Upper lobe of right lung (tissue), 1 donor: ENCODE data around the gene WIPF1. TPM values are rescaled to one million over a fixed set of nuclear protein-coding genes. Genes with fewer than 3 reads are reported as not detected.

Experiments
- ATAC-seq: fragments of 200-7000 bp; cut with Tn5 transposase; one replicate; pipeline ENCODE4 v1.9.1; 2020; ENCODE audit warnings: mild to moderate bottlenecking, moderate library complexity
- DNase-seq: peaks from one replicate; pipeline ENCODE4 v3.0.0-alpha.2; 2020
- H3K27ac ChIP-seq: fragments of 200-600 bp; one replicate; pipeline ENCODE4 v1.8.0; 2022
- H3K27me3 ChIP-seq: fragments of 200-600 bp; one replicate; pipeline ENCODE4 v1.8.0; 2022; ENCODE audit warnings: mild to moderate bottlenecking
- H3K36me3 ChIP-seq: fragments of 200-600 bp; one replicate; pipeline ENCODE4 v1.8.0; 2022
- H3K4me1 ChIP-seq: fragments of 200-600 bp; one replicate; pipeline ENCODE4 v1.8.0; 2022
- H3K4me3 ChIP-seq: fragments of 200-600 bp; one replicate; pipeline ENCODE4 v1.8.0; 2022; ENCODE audit warnings: mild to moderate bottlenecking
- H3K9me3 ChIP-seq: fragments of 200-600 bp; one replicate; pipeline ENCODE4 v1.8.0; 2022
- CTCF ChIP-seq: fragments of 200-600 bp; IDR thresholded peaks from one replicate; pipeline ENCODE4 v1.8.0; 2022; ENCODE audit warnings: antibody characterized with exemption
- intact Hi-C: fragments of 100-400 bp; cut with DNase I; formaldehyde crosslinking; loops from one replicate; pipeline ENCODE4 v1.11.0; 2022
- total RNA-seq: library from RNA; stranded (reverse); fragmentation: NEBNext Ultra II Directional; extraction: Animal tissue kit (Norgen Biotek cat#: 25700); gene quantifications from one replicate; pipeline ENCODE4 v1.2.1, GENCODE V29; 2021
- donor health status: DM: no; HTN: yes; CAD: no; lungs with severe emphysema.

Gene WIPF1
- total RNA-seq, 1 donor from 2014 or later = 71.5 TPM

DNA sequence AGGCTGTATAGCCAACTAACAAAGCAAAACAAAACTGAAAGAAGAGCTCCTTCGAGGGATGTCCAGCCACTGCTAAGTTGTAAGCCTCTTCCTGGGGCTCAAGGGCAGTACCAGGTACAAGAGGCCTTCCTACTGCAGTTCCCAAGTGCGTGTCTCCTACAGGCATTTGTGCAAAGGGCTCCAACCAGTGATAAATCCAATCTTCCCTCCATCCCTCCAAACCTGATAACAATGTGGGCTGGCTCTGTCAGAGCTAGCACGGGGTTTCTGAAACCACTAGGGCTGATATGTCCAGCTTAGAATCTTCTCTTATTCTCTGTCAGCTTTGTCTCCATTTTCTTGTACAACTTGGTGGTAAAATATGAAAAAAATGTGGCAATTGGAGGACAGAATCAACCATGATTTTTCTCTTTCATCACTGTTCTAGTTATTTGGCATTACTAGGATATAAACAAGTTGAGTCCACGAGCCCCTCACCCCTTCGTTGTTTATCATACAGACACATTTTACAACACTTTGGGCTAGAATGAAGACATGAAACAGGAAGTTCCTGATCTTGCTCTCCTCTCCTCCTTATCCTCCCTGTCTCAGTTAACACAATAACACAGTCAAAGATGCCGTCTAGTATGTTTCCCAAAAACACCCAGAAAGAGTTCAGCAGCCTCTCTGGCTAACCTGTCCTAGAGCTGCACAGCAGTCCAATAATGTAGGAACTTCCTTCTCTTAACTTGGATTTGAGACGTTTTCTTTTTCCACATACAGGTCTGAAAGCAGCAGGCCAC, 35.4 kb upstream of the WIPF1 start:
- ATAC-seq (peak; percentile 44), DNase-seq (no peak)
- no peaks in the 10 kb centered on the region for H3K27me3 ChIP-seq
- no peak for TF ChIP-seq CTCF
- H3K27ac ChIP-seq = peak overlapping the region; percentile 82
- no peaks in the 10 kb centered on the region for H3K9me3 ChIP-seq
- intact Hi-C loops = no loop called here
- H3K4me1 ChIP-seq = peaks cover 15% of the 10 kb centered on the region
- peak overlapping the region; percentile 46 for H3K4me3 ChIP-seq
- peaks cover 3% of the 10 kb centered on the region for H3K36me3 ChIP-seq

DNA sequence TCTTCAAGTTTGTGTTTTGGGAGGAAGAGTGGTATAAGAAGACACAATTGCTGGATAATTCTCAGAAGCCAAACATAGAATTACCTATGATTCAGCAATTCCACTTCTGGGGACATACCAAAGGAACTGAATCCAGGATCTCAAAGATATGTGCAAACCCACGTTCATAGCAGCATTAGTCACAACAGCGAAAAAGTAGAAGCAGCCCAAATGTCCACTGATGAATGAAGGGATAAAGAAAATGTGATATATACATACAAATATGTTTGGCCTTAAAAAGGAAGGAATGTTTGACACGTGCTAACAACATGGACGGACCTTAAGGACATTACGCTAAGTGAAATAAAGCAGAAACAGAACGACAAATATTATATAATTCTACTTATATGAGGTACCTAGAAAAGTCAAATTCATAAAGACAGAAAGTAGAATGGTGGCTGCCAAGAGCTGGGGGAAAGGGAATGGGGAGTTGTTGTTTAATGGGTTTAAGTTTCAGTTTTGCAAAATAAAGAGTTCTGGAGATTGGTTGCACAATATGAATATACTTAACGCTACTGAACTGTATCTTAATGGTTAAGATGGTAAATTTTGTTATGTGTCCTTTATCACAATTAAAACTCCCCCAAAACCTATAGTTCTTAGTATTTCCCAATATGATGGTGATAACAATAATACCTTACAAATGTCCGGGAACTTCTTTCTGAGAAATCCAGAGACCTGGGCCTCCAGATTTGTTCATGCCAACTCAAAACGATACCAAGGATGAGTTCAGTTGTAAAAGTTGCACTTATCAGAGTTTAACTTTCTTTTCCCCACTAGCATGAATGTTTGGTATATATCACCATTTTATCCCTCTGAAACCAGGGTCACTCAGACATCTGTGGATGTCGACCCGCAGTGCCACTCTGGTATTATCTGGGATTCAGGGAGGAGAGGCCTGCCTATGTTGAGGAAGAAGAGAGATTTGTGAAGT, 33.7 kb upstream of the WIPF1 start:
- no peak for TF ChIP-seq CTCF
- H3K9me3 ChIP-seq = no peaks in the 10 kb centered on the region
- peaks cover 3% of the 10 kb centered on the region for H3K36me3 ChIP-seq
- no peaks in the 10 kb centered on the region for H3K27me3 ChIP-seq
- H3K4me3 ChIP-seq = no peak overlapping the region
- intact Hi-C loops = no loop called here
- peaks cover 15% of the 10 kb centered on the region for H3K4me1 ChIP-seq
- H3K27ac ChIP-seq = no peak overlapping the region
- DNase-seq = no peak
- no peak for ATAC-seq

GRCh38 chr2:174630107-174630506, 32.5 kb upstream of the WIPF1 start:
- Histone ChIP-seq H3K4me3 (no peak overlapping the region), H3K27me3 (no peaks in the 10 kb centered on the region), H3K4me1 (peaks cover 14% of the 10 kb centered on the region), H3K36me3 (peaks cover 3% of the 10 kb centered on the region), H3K27ac (no peak overlapping the region), H3K9me3 (no peaks in the 10 kb centered on the region)
- DNase-seq = no peak
- intact Hi-C loops = no loop called here
- TF ChIP-seq CTCF = no peak
- no peak for ATAC-seq

DNA sequence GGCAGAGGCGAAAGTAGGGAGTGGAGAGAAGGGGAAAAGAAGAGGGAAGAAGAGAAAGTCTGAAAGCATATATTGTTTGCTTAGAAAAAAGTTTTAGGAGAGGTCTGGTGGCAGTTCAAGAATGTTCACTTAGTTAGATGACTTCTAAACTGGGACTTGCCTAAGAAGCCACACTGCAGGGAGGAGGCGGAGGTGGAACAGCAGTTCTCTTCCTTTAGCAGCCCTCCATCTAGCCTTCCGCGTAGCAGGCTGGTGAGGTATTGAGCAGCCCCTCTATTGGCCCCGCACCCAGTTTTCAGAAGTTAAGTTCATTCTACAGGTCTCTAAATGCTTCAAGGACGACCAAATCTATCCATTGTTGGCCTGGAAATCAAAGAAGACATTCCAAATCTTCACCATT, 31.9 kb upstream of the WIPF1 start:
- TF ChIP-seq CTCF = no peak
- Histone ChIP-seq H3K27me3 (no peaks in the 10 kb centered on the region), H3K9me3 (no peaks in the 10 kb centered on the region), H3K36me3 (peaks cover 4% of the 10 kb centered on the region), H3K27ac (no peak overlapping the region), H3K4me3 (no peak overlapping the region), H3K4me1 (peaks cover 8% of the 10 kb centered on the region)
- no peak for ATAC-seq
- intact Hi-C loops = no loop called here
- no peak for DNase-seq

- DNase-seq (no peak), ATAC-seq (no peak)
- Histone ChIP-seq H3K27me3 (no peaks in the 10 kb centered on the region), H3K9me3 (no peaks in the 10 kb centered on the region), H3K4me1 (peaks cover 7% of the 10 kb centered on the region), H3K27ac (no peak overlapping the region), H3K36me3 (peaks cover 12% of the 10 kb centered on the region), H3K4me3 (no peak overlapping the region)
- intact Hi-C loops = no loop called here
- no peak for TF ChIP-seq CTCF
Observed at GRCh38 chr2:174628528-174629169, 31.0 kb upstream of the WIPF1 start.
